Adipocyte (in vitro differentiated cells): ENCODE measurements around the gene TXNRD1.
A peak's percentile ranks its signal among the peaks of the same experiment; 100 is the strongest.

Experiments
- DNase-seq: peaks from one replicate; pipeline ENCODE4 v3.0.0-alpha.2; 2015; ENCODE audit warnings: low read depth
- H3K27me3 ChIP-seq: replicated peaks from 2 replicates; pipeline ENCODE4 v1.7.0; 2013; ENCODE audit warnings: mild to moderate bottlenecking, low read length, moderate library complexity; ENCODE audit not compliant: control insufficient read depth, insufficient read depth
- H3K36me3 ChIP-seq: 2 replicates; pipeline ENCODE4 v1.7.0; 2013; ENCODE audit warnings: low read length, mild to moderate bottlenecking, moderate library complexity; ENCODE audit not compliant: control insufficient read depth, insufficient read depth, severe bottlenecking
- H3K4me1 ChIP-seq: 2 replicates; pipeline ENCODE4 v1.7.0; 2013; ENCODE audit warnings: mild to moderate bottlenecking, low read length, moderate library complexity; ENCODE audit not compliant: control insufficient read depth, insufficient read depth
- H3K4me3 ChIP-seq: 2 replicates; pipeline ENCODE4 v1.7.0; 2013; ENCODE audit warnings: mild to moderate bottlenecking, low read length, moderate library complexity
- H3K9ac ChIP-seq: 2 replicates; pipeline ENCODE4 v1.7.0; 2013; ENCODE audit warnings: mild to moderate bottlenecking, low read length, moderate library complexity
- H3K9me3 ChIP-seq: 2 replicates; pipeline ENCODE4 v1.7.0; 2013; ENCODE audit warnings: mild to moderate bottlenecking, low read length, moderate library complexity; ENCODE audit not compliant: control insufficient read depth

Gene TXNRD1

DNA sequence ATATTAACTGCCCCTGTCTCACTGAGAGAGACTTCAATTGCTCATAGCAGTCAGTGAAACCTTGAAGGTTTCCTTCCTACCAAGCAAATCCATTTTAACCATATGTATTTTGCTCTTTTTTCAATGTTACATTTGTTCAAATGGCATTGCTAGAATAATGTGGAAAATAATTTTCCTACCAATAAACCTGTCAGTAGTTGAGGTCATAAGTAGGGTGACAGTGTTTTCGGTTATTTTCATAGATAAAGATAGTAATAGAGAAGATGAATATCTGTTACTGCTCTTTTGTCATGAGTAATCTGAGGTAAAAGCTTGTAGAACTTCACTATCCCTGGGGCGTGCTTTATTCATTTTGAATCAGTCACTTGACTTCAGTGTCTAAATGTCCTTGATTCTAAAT is 120.5 kb downstream of the TXNRD1 start:
- Histone ChIP-seq H3K9me3 (no peaks in the 10 kb centered on the region), H3K4me3 (no peak overlapping the region), H3K27me3 (no peaks in the 10 kb centered on the region), H3K4me1 (peaks cover 28% of the 10 kb centered on the region), H3K9ac (peak overlapping the region; percentile 0), H3K36me3 (peaks cover 95% of the 10 kb centered on the region)
- no peak for DNase-seq

DNA sequence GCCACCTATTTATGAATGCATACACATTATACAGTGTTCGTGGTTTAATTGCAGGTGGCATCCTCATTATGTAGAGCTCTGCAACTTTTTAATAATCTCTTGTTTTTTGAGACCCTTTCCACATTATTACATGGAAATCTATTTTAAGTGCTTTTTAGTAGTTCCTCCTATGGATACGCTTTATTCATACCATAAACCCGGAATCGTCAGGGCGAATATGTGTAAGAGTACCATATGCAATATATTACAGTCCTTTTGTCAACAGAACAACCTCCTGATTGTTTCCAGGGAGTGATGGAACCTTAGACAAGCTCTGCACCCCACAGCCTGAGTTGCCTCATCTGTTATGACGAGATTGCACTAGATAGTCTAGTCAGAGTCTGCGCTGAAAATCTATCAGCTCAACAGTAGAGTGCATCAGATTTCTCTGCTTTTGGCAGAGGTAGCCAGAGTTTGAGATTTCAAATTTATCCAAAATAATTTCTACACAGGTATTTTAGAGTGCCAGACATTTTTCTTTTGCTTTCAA is 121.5 kb downstream of the TXNRD1 start:
- Histone ChIP-seq H3K36me3 (peaks cover 95% of the 10 kb centered on the region), H3K4me3 (no peak overlapping the region), H3K27me3 (no peaks in the 10 kb centered on the region), H3K9me3 (no peaks in the 10 kb centered on the region), H3K9ac (no peak overlapping the region), H3K4me1 (peaks cover 28% of the 10 kb centered on the region)
- no peak for DNase-seq

- Histone ChIP-seq H3K36me3 (peaks cover 96% of the 10 kb centered on the region), H3K4me3 (no peak overlapping the region), H3K9me3 (no peaks in the 10 kb centered on the region), H3K9ac (peak overlapping the region; percentile 4), H3K27me3 (no peaks in the 10 kb centered on the region), H3K4me1 (peaks cover 33% of the 10 kb centered on the region)
- DNase-seq, result no peak
These were observed 124.1 kb downstream of the TXNRD1 start for GRCh38 chr12:104339663-104340062.

GRCh38 chr12:104340177-104340576 is 124.6 kb downstream of the TXNRD1 start:
- Histone ChIP-seq H3K9me3 (no peaks in the 10 kb centered on the region), H3K27me3 (no peaks in the 10 kb centered on the region), H3K4me3 (no peak overlapping the region), H3K9ac (no peak overlapping the region), H3K4me1 (peaks cover 36% of the 10 kb centered on the region), H3K36me3 (peaks cover 96% of the 10 kb centered on the region)
- DNase-seq, result no peak

GRCh38 chr12:104340925-104341611 is 125.5 kb downstream of the TXNRD1 start:
- no peaks in the 10 kb centered on the region for H3K9me3 ChIP-seq
- H3K4me3 ChIP-seq, result no peak overlapping the region
- H3K36me3 ChIP-seq, result peaks cover 96% of the 10 kb centered on the region
- H3K27me3 ChIP-seq, result no peaks in the 10 kb centered on the region
- H3K9ac ChIP-seq, result peak overlapping the region; percentile 35
- no peak for DNase-seq
- peaks cover 42% of the 10 kb centered on the region for H3K4me1 ChIP-seq

- Histone ChIP-seq H3K27me3 (no peaks in the 10 kb centered on the region), H3K4me3 (no peak overlapping the region), H3K9ac (no peak overlapping the region), H3K9me3 (no peaks in the 10 kb centered on the region), H3K36me3 (peaks cover 95% of the 10 kb centered on the region), H3K4me1 (peaks cover 42% of the 10 kb centered on the region)
- no peak for DNase-seq
These were observed 126.6 kb downstream of the TXNRD1 start for GRCh38 chr12:104342147-104342546.

GRCh38 chr12:104342635-104343249 is 127.2 kb downstream of the TXNRD1 start:
- Histone ChIP-seq H3K36me3 (peaks cover 95% of the 10 kb centered on the region), H3K27me3 (no peaks in the 10 kb centered on the region), H3K9me3 (no peaks in the 10 kb centered on the region), H3K4me3 (no peak overlapping the region), H3K4me1 (peaks cover 42% of the 10 kb centered on the region), H3K9ac (no peak overlapping the region)
- no peak for DNase-seq

DNA sequence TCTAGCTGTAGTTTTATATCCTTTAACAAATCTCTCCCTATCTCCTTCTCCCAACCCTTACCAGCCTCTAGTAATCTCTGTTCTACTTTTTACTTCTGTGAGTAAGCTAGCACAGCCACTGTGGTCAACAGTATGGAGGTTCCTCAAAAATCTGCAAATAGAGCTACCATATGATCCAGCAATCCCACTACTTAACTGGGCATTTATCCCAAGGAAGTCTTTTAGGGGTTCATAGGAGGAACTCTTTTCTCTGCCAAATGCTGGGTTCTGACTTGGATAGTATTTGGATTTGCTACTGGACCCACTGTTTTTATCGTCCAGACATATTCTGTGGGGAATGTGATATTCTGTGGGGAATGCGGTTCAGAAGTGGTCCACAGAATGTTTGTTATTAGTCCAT is 129.1 kb downstream of the TXNRD1 start:
- Histone ChIP-seq H3K36me3 (peaks cover 98% of the 10 kb centered on the region), H3K9me3 (no peaks in the 10 kb centered on the region), H3K9ac (peak overlapping the region; percentile 20), H3K27me3 (no peaks in the 10 kb centered on the region), H3K4me1 (peaks cover 33% of the 10 kb centered on the region), H3K4me3 (no peak overlapping the region)
- DNase-seq, result no peak

DNA sequence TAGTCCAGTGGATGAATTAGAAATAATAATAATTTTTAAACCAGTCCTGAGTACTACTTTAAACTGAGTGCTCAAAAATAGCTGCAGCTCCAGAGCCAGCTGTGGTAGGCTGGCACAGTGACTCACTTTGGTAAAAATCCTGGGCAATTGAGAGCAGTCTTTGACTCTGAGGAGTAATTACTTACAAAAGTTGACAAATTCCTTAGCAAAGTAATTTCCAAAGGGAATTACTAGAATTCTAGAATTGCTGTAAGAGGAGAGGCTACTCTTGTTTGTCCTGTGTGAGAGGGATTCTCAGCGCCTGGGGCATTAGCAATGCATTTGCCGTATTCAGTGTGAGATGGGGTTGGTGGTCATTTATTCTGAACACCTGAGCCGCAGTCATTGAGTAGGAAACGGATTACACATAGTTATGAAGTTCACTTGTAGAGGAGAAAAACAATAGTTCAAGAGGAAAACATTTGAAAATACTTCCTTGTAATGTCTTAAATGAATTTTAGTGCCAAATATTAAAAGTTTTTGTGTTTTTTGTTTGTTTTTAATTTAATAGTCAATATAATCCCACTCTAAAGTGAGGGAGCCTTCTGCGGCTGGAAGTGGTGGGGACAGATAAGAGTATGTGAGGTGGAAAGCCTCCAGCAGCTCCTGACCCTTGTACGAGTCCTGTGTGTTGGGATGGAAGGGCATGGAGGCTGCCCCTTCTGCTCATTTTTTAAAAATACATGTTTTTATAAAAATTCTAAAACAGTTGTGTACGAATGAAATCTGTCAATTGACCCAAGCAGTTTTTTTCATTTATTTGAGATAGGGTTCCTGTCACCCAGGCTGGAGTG is 129.9 kb downstream of the TXNRD1 start:
- Histone ChIP-seq H3K27me3 (no peaks in the 10 kb centered on the region), H3K36me3 (peaks cover 98% of the 10 kb centered on the region), H3K9ac (peak overlapping the region; percentile 20), H3K4me3 (no peak overlapping the region), H3K9me3 (no peaks in the 10 kb centered on the region), H3K4me1 (peaks cover 25% of the 10 kb centered on the region)
- no peak for DNase-seq

DNA sequence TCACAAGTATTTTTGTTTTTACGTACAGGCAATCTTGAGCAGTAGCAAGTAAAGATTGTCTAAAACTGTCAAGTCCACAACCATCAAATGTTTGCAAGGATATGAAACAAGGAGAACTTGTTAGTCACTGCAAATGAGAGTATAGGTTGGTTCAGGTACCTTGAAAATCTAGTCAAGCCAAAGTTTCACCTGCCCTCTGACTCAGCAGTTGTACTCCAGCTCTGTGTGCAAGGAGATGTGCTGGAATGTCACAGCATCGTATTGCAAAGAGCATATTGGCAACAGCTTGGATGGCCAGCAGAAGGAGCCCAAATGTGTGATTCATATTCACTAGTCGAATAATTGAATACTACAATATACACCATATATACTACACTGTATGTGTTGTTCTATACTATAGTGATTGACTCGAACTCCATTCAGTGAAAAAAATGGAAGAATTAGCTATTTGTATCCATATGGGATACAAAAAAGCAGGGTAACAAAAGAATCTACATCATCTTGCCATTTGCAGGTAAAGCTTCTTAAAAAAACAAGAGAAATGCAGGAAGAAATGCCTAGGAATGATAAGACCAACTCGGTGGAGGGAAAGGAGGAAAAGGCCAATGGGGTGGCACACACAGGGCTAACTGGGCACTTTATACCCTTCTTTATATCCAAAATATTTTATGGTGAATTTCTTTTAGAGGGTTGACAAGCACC is 131.9 kb downstream of the TXNRD1 start:
- H3K9ac ChIP-seq, result no peak overlapping the region
- H3K27me3 ChIP-seq, result no peaks in the 10 kb centered on the region
- peak; percentile 37 for DNase-seq
- peaks cover 98% of the 10 kb centered on the region for H3K36me3 ChIP-seq
- no peak overlapping the region for H3K4me3 ChIP-seq
- H3K9me3 ChIP-seq, result no peaks in the 10 kb centered on the region
- H3K4me1 ChIP-seq, result peaks cover 34% of the 10 kb centered on the region
